SIG-M5 (cell line): ENCODE data around the gene NTM.
"Not testable (repeated sequence)": the region's sequence is repeated elsewhere in the genome, so short reads cannot be mapped to it uniquely, and the experiment has no call there.

ENCODE experiments used
- DNase-seq: peaks from one replicate; lab custom pipeline; 2025; lab: John Stamatoyannopoulos, UW

NTM gene

DNA sequence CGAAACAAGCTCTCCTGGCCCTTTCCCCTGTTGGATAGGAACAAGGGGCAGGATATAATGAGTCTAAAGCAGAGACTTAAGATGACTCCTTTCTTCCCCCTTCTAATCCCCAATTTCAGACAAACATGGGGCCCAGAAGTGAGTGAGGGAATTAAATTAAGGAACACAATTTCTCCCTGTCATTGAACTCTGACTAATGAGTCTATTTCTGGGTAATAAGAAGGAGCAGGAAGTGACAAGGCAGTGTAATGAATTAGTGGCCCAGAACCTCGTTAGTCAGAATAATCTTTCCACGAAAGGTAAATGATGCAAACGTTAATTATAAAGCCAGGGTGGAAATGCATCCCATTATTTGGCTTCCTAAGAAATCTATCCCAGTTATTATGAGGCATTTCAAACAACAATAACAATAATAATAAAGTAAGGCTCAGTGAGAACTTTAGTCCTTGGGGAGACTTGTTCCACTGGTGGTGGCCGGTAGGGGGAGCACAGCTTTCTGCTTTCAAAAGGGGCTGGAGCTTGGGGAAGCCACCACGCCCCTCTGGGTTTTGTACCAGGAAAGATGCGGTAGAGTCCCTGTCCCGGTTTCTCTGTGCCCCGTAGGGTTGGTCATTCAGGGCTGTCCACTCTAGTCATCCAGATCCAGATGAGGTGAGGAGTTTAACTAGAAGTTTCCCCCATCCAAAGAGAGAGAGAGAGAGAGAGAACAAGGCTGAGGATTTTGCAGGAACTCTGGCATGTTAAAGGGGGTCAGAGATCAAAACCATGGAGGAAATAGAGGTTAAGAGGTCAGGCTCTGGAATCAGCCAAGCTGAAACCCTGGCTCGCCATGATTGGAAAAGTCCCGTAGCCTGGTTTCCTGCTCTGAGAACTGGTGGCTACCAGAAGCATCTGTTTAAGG is 298.3 kb downstream of the NTM start:
- DNase-seq: no peak

GRCh38 chr11:131669401-131669780 is 299.0 kb downstream of the NTM start:
- no peak for DNase-seq

- DNase-seq: no peak
Measured at GRCh38 chr11:131670876-131671275, 300.5 kb downstream of the NTM start.

GRCh38 chr11:131671320-131671719 is 300.9 kb downstream of the NTM start:
- no peak for DNase-seq

DNA sequence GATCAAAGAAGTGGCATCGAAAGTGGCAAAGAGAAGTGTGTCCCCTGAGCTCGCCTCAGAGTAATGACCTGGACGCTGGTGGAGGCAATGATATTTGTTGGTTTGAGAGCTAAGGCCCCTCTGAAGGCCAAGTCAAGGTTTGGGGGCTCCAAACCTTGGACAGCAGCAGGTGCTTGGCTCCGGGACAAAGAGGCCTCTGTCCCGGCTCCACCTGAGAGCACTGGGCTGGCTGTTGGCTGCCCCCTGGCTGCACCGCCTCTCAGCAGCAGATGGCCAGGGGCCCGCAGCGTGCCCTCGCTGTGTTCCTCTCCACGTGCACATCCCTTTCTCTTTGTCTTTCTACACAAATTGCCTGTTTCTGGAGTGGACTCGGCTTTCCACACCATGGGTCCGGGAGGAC is 301.3 kb downstream of the NTM start:
- DNase-seq: no peak

GRCh38 chr11:131672191-131672590 is 301.8 kb downstream of the NTM start:
- DNase-seq: no peak

DNA sequence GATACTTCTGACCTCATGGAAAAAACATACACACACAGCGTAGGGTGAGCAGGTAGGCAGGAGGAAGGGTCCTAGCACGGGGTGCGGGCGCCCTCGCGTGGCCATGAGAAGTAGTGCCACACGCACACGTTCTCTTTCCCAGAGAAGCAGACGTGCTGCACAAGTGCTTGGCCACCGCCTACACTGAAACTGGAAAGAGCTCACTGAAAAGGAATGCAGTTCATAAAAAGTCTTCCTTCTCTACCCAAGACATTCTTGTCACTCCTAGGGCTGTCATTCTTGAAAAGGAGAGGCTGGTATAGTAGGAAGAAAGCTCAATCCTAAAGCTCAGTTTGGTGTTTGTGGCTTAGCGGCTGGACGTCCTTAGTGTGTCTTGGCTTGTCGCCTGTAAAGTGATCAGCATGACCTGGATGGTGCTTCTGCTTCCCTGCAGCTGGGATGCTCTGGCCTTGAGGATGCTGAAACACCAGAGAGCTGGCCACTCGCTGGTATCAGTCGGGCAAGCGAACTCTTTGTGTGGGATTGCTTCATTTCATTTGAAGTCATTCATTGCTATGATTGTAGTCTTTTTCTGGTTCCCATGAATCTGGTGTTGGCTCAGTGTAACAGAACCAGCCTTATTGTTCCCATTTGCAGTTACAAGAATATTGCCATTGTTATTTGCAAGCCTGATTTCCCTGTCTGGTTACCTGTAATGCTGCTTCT is 303.8 kb downstream of the NTM start:
- no peak for DNase-seq

DNA sequence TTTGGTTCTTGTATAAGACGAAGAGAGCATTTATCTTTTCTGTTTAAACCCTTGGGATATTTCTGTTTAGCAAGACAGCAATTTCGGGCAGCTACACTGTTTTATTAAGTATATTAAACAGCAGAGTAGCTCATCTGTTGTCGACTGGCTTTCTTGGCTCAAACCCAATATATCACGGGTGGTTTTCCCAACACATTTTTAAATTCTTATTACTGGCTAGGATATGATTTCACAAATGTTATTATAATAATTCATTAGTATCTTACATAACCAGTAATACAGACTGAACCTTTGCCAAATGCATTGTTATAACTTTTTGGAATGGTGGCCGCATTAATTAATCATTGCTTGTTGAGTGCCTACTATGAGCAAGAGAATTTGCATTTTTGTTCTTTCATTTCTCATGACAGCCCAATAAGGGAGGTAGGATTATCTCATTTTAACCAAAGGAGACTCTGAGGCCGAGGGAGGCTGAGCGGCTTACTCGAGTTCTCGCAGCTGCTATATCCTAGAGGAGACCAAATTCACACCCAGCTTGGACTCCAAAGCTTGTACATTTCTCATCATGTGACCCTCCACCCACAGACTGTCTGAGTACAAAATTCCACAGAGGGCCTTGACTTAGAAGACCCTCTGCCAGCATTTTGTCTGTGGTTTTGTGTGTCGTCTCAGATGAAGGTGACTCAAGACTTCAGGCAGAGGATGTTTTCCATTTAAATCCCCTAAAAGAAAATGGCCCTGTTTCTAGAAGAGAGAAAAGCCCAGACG is 304.9 kb downstream of the NTM start:
- DNase-seq: no peak

- DNase-seq: no peak
Measured at GRCh38 chr11:131677828-131678470, 307.5 kb downstream of the NTM start.

GRCh38 chr11:131678658-131679340 is 308.4 kb downstream of the NTM start:
- no peak for DNase-seq

GRCh38 chr11:131680448-131680847 is 310.0 kb downstream of the NTM start:
- DNase-seq: not testable (repeated sequence)

DNA sequence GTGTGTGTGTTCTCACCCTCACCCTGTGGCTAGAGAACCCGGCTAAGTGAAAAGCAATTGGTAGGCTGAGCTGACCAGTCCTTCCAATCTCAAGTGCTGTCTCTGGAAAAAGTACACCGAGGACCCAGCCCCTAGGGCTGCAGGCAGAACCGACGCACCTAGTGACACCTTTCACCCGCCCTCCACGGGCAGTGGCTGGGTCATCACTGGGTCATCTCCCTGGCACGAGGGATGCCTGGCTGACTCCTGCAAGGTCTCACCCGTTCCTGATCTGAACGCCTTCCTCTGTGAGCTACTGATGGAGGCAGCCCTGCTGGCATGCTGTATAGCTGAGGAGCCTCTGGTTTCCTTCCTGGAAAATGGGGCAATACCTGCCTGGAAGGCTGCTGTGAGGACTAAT is 311.5 kb downstream of the NTM start:
- no peak for DNase-seq

DNA sequence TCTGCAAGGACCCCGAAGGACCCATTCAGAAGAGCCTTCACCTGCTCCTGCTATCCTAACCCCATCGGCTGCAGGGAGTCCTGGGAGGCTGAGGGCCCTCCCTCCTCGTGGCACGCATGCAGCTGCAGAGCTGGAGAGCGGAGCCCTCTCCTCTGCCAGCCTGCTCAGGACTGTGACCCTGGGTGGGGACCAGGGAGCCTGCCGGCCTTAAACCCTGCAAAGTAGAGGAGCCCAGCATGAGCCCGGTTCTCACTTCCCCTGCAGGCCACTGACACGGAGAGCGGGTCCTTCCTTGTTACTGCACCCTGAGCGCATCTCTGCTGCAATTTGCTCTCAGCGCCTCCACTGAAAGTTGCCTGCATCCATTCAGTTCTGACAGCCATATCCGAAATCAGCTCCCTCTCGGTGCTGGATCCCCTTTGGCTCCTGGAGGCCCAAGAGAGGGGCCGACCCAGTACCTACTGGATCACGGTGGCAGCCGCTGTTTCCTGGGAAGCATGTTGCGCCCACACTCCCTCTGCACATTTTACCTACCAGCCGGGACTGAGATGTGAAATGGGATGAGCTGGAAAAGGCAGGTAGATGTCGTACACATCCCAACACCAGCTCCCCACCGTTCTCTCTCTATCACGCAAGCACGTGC is 312.1 kb downstream of the NTM start:
- DNase-seq: no peak

GRCh38 chr11:131683131-131683530 is 312.7 kb downstream of the NTM start:
- no peak for DNase-seq

DNA sequence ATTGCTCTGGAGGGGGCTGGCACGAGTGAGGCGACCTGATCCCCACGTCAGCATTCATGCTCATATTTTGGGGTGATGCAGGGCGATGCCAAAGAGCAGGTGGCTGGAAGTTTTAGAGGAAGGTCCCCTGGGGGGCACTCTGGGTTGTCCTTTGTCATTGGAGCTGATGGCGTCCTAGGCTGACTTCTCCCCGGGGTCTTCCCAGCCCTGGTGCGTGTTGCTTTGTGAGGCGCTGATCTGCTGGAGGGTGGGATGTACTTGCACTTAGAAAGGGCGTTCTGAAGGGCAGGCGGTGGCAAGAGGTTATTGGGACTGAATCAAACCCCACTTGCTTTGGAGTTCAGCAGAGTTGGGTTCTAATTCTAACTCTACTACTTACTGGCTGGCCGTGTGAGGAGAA is 313.3 kb downstream of the NTM start:
- no peak for DNase-seq

DNA sequence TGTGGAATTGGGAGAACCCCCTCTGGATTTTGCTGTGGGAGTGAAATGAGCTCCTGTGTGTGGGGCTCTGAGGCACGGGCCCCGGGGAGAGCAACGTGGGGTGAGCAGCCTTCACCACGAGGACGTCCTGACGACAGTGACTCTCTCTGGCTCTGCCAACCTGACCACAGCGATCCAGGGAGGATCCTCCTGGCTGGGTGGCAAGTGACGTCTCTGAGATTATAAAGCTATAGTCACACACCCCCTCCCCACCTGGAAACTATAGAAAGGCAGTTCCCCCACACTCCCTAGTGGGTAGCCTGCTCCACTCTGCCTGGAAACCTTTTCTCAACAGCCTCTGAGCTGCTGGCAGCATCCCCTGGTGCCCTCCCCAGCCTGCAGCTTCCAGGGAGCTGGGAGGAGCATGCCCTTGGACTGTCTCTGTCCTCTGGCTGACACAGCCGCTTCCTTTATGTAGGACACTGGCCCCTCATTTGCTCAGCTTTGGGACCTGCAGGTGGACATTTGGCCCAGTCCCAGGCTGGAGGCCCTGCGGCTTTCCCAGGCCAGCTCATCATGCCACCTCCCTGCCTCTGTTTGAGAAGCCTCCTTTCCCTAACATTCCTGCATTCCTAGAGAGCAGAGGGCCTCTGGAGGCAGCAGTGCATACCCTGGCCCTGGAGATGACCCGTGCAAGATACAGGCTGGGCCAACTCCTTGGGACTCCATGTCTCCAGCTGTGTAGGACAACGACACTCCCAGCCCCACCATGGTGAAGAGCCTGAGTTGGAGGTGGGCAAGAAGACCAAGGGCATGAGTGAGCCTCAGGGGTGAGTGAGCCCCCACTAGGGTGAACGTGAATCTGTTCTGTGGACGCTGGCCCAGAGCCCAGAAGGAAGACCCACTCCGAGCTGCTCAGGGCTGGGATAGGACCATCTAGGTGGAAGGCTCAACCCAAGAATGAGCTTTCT is 314.0 kb downstream of the NTM start:
- no peak for DNase-seq

DNA sequence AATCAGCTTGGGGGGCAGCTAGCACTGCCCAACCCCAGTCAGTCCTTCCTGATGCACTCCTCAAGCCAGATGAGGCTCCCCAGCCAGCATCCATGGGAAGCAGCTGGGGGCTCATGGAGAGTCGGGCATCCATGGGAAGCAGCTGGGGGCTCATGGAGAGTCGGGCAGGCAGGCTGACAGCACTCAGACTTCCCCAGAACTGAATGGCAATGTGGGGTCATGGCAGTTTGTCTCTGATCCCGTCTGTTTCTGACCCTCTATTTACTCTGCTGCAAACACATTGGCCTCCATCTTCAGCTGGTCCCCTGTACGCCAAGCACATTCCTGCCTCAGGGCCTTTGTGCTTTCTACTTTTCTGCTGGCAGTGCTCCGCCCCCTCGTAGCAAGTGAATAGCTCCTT is 314.8 kb downstream of the NTM start:
- DNase-seq: no peak

DNA sequence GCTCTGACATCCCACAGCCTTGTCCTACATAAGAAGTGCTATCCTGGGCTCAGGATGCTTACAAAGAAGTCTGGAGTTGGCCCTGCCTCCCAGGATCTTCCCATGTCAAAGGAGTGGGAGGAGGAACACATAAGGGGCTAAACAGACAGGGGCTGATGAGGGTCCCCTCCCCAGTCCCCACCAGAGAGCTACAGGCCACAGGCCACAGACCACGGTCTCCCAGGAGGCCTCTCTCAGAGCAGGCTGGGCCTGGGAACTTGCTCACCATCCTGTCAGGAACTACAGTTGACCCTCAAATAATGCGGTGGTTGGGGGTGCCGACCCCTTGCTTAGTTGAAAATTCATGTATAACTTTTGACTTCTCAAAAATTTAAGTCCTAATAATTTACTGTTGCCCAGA is 315.5 kb downstream of the NTM start:
- DNase-seq: no peak

GRCh38 chr11:131686836-131687235 is 316.4 kb downstream of the NTM start:
- no peak for DNase-seq
